HG03196 (cell line): ENCODE results near the gene GTF2H2.
"Not testable (repeated sequence)": the region's sequence is repeated elsewhere in the genome, so short reads cannot be mapped to it uniquely, and the experiment has no call there.

ENCODE experiments used
- ATAC-seq: cut with Tn5 transposase; IDR thresholded peaks from one replicate; pipeline ENCODE4 v1.9.1; 2021; ENCODE audit not compliant: unreplicated experiment

Gene GTF2H2

DNA sequence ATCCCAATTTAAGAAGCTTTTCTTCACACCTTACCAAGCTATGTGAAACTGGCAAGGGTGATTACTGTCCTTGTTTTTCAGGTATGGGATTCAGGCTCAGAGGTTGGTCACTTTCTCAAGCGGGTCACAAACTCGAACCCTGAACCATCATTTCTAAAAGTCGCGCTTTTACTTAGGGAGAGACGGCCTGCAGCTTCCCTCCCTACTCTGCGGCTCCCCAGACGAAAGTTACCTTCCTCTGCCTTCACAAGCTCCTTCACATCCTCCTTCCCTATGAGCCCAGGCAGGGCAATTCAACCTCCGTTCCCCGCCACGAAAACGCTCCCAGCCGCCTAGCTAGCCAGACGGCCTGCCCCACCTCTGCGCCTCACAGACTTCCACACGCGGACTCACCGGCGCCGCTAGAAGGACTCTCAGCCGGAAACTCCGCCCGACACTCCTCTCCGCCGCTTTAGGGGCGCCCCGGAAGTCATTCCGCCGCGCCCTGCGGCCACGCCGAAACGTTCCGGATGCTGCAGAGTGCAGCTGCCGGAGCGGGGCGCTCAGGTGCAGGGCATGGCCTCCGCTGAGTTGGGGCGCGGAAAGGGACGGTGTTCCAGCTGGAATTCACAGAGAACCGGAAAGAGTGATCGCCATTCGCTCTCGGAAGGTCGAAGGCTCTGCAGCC lies at the start of gene GTF2H2:
Gene GTF2H2 (minus strand): TSS at position 415 of the 667 bp plus-strand sequence. CDS start 4,913 bp downstream, outside the sequence.
- peak; percentile 97 for ATAC-seq

DNA sequence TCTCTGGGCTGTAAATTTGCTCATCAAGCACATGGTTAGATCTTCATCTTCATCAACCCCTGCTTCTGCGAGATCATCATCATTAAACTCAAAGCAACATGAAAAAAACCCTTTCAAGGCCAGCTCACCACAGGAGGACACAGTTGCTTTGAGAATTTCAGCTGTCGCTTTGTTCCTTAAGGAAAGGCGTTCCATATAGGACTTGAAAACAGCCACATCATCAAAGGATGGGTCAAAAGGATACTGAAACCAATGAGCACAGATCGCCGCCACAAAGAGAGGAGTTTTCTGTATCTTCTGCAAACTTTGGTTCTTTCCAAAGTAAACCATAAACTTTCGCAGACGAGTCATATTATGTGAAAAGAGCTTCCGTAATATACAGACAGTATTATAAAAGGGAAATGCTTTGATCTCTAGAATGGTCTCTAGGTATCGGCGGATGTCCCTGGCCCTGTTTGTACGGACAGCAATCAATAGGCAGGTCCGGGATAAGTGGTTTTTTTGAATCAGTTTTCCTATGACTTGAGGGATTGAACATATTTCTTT lies 42.3 kb upstream of the GTF2H2 start:
- ATAC-seq: not testable (repeated sequence)

- not testable (repeated sequence) for ATAC-seq
Measured at GRCh38 chr5:71099996-71100395, 32.5 kb upstream of the GTF2H2 start.

DNA sequence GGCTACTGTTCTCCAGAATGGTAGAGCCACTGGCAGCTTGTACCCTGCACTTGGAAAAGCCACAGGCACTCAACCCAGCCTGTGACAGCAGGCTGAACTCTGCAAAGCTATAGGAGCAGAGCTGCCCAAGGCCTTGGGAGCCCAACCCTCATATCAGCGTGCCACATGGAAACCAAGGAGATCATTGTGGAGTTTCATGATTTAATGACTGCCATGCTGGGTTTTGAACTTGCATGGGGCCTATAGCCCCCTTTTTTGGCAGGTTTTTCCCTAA lies 30.4 kb upstream of the GTF2H2 start:
- not testable (repeated sequence) for ATAC-seq

DNA sequence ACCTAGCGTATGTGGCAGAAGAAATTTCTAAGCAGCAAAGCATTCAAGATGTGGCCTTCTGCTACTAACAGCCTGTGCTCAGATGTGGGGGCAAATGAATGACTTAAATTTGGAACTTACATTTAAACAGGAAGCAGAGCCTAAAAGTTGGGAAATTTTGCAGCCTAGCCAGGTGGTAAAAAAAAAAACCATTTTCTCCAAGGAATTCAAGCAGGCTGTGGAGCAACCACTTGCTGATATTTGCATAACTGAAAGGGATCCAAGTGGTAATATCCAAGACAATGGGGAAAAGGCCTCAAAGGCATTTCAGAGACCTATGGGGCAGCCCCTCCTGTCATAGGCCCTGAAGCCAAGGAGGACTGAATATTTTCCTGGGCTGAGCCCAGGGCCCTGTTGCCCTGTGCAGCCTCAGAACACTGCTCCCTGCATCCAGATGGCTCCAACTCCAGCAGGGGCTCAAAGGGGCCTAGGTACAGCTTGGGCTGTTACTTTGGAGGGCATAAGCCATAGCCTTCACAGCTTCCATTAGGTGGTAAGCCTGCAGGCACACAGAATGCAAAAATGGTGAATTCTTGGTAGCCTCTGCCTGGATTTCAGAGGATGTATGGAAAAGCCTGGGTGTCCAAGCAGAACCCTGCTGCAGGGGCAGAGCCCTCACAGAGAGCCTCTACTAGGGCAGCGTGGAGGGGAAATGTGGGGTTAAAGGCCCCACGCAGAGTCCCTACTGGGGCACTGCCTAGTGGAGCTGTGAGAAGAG lies 29.9 kb upstream of the GTF2H2 start:
- not testable (repeated sequence) for ATAC-seq

- not testable (repeated sequence) for ATAC-seq
Measured at GRCh38 chr5:71089773-71090172, 22.3 kb upstream of the GTF2H2 start.

DNA sequence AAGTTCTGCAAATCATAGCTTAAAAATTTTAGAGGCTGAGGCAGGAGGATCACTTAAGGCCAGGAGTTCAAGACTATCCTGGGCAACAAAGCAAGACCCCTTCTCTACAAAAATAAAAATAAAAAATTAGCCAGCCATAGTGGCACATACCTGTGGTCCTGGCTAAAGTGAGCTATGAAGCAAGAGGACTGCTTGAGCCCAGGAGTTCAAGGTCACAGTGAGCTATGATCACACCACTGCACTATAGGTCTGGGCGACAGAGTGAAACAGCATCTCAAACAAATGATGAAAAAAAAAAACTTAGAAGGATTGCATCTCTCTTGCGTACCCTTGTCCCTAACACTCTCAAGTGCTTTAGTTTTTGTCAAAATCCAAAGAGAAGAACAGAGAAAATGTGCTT lies 21.3 kb upstream of the GTF2H2 start:
- not testable (repeated sequence) for ATAC-seq

GRCh38 chr5:71086145-71086544 lies 18.7 kb upstream of the GTF2H2 start:
- ATAC-seq: not testable (repeated sequence)

DNA sequence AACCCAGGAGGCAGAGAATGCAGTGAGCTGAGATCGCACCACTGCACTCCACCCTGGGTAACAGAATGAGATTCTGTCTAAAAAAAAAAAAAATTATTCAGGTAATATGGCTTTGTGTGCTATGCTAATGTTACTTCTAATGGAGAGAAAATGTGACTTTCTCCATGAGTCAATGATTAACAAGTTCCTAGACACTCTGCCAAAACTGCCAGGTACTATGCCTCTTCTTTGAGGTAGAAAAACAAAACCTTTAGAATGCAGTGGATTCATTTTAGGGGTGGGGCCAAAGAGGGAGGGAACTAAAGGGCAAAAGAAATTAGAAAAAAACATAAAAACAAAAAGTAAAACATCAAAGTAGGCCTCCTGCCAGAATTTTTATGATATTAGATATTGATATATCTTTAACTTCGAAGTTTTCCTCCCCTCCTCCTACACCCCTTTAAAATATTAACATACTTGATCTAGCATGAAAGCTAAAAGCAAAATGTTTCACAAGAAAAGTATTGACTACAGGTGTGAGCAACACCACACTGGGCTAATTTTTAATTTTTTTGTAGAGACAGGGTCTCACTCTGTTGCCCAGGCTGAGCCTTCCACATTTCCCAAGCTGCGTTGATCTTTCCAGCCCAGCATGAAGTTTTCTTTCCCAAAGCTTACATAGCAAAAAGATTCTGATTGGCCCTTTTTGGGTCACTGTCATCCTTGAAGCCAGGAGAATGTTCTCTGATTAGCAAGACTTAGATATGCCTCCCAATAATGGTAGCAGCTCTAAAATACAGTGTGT lies 17.0 kb upstream of the GTF2H2 start:
- not testable (repeated sequence) for ATAC-seq

- not testable (repeated sequence) for ATAC-seq
Measured at GRCh38 chr5:71082898-71083297, 15.4 kb upstream of the GTF2H2 start.

DNA sequence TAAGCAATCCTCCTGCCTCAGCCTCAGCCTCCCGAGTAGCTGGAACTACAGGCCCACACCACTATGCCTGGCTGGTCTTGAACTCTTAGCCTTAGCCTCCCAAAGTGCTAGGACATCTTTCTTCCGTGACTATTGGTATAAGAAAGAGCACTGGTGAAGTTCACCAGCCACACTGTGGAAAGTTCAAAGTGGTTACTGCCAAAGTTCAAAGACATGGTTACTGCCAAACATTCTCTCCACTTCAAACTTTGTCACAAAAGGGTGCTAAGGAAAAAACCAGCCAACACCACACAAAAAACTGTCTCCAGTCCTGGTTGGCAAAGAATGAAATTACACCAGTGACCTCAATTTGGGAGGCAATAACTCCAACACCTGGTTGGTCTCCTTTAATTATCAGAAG lies 14.9 kb upstream of the GTF2H2 start:
- ATAC-seq: not testable (repeated sequence)

DNA sequence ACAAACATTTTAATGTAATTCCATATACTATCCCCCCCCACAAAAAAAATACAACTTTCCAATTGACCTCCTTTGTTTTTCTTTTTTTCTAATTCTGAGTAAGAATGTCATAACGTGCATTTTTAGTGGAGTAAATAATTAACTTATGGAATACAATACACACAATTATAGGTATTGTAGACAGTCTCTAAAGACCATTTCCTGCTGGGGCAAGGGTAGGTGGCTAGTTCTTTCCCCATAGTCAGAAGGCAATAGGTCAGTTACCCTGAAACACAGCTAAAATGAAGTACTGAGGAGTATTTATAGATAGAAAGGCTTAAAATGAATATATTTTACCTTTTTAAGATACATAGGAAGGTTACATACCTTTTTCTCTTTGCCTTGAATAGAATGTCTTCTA lies 6.2 kb downstream of the GTF2H2 start:
- ATAC-seq: not testable (repeated sequence)

DNA sequence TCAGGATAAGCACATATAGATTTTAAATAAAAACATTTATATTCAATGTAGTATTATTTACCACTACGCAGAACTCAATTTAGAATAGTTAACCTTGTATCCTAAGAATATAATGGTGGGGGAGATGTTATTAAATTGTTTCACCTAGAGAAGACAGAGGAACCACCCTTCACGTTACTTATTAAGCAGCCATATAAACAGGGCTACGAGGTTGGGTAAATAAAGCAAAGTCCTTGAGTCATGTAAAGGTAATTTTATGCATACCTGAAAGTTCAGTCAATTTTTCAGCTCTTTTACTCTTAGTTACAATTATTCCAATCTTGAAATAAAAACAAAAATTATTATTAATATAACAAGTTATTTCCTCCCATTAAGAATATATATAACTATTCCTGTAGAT lies 8.1 kb downstream of the GTF2H2 start:
- not testable (repeated sequence) for ATAC-seq

DNA sequence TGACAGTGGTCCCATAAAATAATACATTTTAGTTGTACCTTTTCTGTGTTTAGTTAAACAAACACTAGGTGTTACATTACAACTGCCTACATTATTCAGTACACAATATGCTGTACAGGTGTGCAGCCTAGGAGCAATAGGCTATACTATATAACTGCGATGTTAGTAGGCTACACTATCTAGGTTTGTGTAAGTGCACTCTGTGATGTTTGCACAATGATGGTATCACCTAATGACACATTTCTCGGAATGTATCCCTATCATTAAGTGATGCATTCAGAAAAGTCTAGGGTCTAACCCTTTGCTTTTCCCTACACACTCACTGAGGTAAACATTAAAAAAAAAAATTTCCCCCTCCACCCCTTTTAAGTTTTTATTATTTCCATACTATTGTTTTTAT lies 22.7 kb downstream of the GTF2H2 start:
- ATAC-seq: not testable (repeated sequence)

- ATAC-seq: not testable (repeated sequence)
Measured at GRCh38 chr5:71044128-71044527, 23.3 kb downstream of the GTF2H2 start.

DNA sequence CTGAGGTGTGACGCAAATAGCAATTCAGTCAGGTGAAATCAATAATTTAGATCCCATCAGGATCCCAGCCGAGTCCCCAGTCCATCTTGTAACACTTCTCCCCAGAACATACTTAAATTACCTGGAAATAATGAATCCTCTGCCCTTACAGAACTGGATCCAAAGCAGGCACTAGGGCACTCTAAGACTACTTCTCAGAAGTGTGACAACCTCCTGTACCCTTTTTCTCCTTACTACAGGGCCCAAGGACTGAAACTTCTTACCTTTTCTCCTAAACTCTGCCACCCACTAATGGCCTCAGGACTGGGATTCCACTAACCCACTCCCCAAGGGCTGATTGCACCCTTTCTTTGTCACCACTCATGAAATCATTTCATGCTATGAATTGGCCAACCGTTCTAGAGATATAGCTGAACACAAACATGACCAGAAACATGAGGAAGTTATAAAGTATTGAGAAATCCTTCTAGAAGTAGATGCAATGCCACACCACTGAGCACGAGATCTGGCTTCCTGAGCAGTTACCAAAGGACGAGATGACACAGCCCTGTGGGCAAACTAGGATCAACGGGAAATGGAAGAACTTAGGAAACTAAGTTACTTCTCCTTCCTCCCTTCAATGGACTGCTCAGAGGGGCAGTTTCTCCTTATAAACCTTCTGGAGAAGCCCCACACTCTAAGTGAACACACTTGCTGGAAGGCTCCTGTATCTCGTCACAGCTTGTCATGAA lies 36.3 kb downstream of the GTF2H2 start:
- not testable (repeated sequence) for ATAC-seq

DNA sequence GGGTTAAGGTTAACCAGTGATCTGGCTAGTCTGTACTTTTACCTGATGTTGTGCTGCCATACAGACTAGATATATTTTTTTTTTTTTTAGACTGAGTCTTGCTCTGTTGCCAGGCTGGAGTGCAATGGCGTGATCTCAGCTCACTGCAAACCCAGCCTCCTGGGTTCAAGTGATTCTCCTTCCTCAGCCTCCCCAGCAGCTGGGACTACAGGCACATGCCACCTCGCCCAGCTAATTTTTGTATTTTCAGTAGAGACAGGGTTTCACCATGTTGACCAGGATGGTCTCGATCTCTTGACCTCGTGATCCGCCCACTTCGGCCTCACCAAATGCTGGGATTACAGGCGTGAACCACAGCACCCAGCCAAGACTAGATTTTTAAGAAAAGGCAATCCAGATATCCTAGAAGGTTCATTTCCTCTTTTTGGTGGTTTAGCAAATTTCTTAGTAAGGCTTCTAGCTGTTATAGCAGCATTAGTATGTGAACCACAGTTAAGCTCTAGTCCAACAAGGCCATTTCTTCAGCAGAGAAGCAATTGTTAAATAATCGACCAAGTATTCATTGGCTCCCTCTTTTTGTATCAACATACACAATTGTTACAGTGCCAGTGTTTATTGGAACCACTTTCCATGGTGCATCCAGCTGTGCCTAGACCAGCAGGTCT lies 42.1 kb downstream of the GTF2H2 start, which contains the start of gene NAIP:
Gene NAIP (minus strand): TSS at position 51 of the 665 bp plus-strand sequence. CDS start 12,424 bp downstream, outside the sequence.
- not testable (repeated sequence) for ATAC-seq

DNA sequence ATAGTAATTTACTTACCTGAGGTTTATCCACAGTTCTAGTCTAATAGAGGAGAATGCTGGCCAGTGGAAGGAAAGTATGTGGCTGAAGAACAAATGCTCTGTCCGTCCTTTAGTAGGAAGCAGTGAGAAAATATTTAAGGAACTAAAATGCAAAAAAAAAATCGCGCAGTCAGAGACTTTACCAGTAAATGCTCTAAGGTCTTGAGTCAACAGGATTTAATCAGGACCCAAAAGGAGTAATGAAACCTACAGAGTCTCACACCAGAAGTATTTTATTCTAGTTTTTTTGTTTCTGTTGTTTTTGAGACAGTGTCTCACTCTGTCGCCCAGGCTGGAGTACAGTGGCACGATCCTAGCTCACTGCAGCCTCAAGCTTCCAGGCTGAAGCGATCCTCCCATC lies 46.8 kb downstream of the GTF2H2 start:
- not testable (repeated sequence) for ATAC-seq

DNA sequence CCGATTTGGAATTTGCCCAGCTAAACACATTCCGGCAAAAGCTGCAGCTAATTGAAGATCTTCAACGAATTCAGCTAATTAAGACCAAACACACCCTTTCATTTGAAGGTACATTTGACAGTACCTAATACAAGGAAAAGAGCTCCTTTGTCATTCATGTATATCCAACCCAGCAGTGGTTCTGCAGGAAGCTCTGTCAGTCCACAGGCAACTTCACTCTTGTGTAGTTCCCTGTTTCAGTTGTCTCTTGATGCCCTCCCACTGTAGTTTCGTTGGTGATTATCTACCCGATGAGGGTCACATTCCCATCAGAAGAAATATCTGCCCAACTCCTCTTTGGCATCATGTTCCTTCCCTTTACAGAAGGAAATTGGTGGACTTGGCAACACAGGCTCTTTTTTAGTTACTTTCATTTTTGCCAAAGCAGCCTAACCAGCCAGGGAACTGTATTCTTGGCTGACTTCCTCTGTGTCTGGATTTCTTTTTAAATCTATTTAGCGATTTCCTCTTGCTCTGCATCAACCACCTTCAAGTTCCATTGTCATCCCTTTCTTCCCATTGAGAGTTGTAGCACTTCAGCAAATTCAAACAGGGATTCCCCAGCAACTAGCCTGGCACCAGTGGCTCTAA lies 49.0 kb downstream of the GTF2H2 start:
- not testable (repeated sequence) for ATAC-seq

DNA sequence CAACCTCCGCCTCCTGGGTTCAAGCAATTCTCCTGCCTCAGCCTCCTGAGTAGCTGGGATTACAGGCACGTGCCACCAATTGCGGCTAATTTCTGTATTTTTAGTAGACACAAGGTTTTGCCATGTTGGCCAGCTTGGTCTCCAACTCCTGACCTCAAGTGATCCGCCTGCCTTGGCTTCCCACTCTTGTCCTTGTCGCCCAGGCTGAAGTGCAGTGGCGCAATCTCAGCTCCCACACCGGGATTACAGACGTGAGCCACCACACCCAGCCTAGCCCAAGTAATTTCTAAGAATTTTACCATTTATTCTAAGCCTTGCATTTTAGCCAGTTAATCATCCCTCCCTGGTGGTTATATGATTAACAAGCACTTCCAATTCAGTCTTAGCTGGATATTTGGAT lies 53.3 kb downstream of the GTF2H2 start:
- ATAC-seq: no peak
